H9 (cell line): Measurements from ENCODE around the gene PITPNM1. TPM values are rescaled to one million over a fixed set of nuclear protein-coding genes. Genes with fewer than 3 reads are reported as not detected.

ENCODE experiments used
- DNase-seq: peaks from one replicate; pipeline ENCODE4 v3.0.0-alpha.2; 2017
- H2AFZ ChIP-seq: one replicate; pipeline ENCODE4 v1.6.1; 2013; ENCODE audit warnings: mild to moderate bottlenecking, low read length, control low read depth, moderate library complexity
- H2AK5ac ChIP-seq: 2 replicates; pipeline ENCODE4 v1.6.1; 2013; ENCODE audit warnings: low read length, control low read depth, mixed read lengths; ENCODE audit not compliant: insufficient read length
- H2BK120ac ChIP-seq: one replicate; pipeline ENCODE4 v1.6.1; 2013; ENCODE audit warnings: low read depth, mild to moderate bottlenecking, low read length, control low read depth, inconsistent platforms; ENCODE audit not compliant: poor library complexity, severe bottlenecking
- H2BK12ac ChIP-seq: 2 replicates; pipeline ENCODE4 v1.6.1; 2013; ENCODE audit warnings: low read length, control low read depth, mixed read lengths, low read depth; ENCODE audit not compliant: insufficient read length
- H2BK15ac ChIP-seq: 2 replicates; pipeline ENCODE4 v1.6.1; 2013; ENCODE audit warnings: low read depth, low read length, control low read depth
- H2BK20ac ChIP-seq: one replicate; pipeline ENCODE4 v1.6.1; 2013; ENCODE audit warnings: low read depth, mild to moderate bottlenecking, low read length, control low read depth, inconsistent platforms; ENCODE audit not compliant: poor library complexity, severe bottlenecking
- H2BK5ac ChIP-seq: 2 replicates; pipeline ENCODE4 v1.6.1; 2013; ENCODE audit warnings: low read length, control low read depth, mixed read lengths; ENCODE audit not compliant: insufficient read length
- H3K14ac ChIP-seq: 2 replicates; pipeline ENCODE4 v1.6.1; 2013; ENCODE audit warnings: low read length, control low read depth; ENCODE audit not compliant: insufficient read depth
- H3K18ac ChIP-seq: 2 replicates; pipeline ENCODE4 v1.6.1; 2013; ENCODE audit warnings: low read depth, mild to moderate bottlenecking, mixed read lengths, low read length, control low read depth; ENCODE audit not compliant: insufficient read length
- H3K23ac ChIP-seq: 2 replicates; pipeline ENCODE4 v1.6.1; 2013; ENCODE audit warnings: low read length, control low read depth, mixed read lengths, low read depth; ENCODE audit not compliant: insufficient read length
- H3K23me2 ChIP-seq: 2 replicates; pipeline ENCODE4 v1.6.1; 2013; ENCODE audit warnings: low read depth, mild to moderate bottlenecking, mixed read lengths, low read length, control low read depth; ENCODE audit not compliant: insufficient read length, poor library complexity, severe bottlenecking
- H3K27ac ChIP-seq: 2 replicates; pipeline ENCODE4 v1.5.1; 2013; ENCODE audit warnings: low read length, control low read depth, mixed read lengths, low read depth; ENCODE audit not compliant: insufficient read length
- H3K27me3 ChIP-seq: 2 replicates; pipeline ENCODE4 v1.6.1; 2013; ENCODE audit warnings: low read length, control low read depth, inconsistent platforms; ENCODE audit not compliant: insufficient read depth
- H3K4ac ChIP-seq: 2 replicates; pipeline ENCODE4 v1.6.1; 2013; ENCODE audit warnings: low read depth, mild to moderate bottlenecking, control low read depth, inconsistent platforms, low read length, moderate library complexity
- H3K4me1 ChIP-seq: 2 replicates; pipeline ENCODE4 v1.6.1; 2013; ENCODE audit warnings: low read length, control low read depth, inconsistent platforms; ENCODE audit not compliant: insufficient read depth
- H3K4me2 ChIP-seq: 2 replicates; pipeline ENCODE4 v1.6.1; 2013; ENCODE audit warnings: low read length, control low read depth, mixed read lengths; ENCODE audit not compliant: insufficient read length, insufficient read depth
- H3K56ac ChIP-seq: 2 replicates; pipeline ENCODE4 v1.6.1; 2013; ENCODE audit warnings: low read depth, mild to moderate bottlenecking, mixed read lengths, low read length, control low read depth; ENCODE audit not compliant: insufficient read length
- H3K79me1 ChIP-seq: 2 replicates; pipeline ENCODE4 v1.6.1; 2013; ENCODE audit warnings: low read depth, mild to moderate bottlenecking, moderate library complexity, low read length, control low read depth, inconsistent platforms; ENCODE audit not compliant: insufficient read depth, poor library complexity, severe bottlenecking
- H3K79me2 ChIP-seq: 2 replicates; pipeline ENCODE4 v1.6.1; 2013; ENCODE audit warnings: low read length, control low read depth, inconsistent platforms; ENCODE audit not compliant: insufficient read depth
- H3K9ac ChIP-seq: 2 replicates; pipeline ENCODE4 v1.6.1; 2013; ENCODE audit warnings: low read length, control low read depth, mixed read lengths; ENCODE audit not compliant: insufficient read length; ENCODE audit errors: extremely low read depth
- H3K9me3 ChIP-seq: one replicate; pipeline ENCODE4 v1.6.1; 2013; ENCODE audit warnings: low read depth, low read length, inconsistent platforms; ENCODE audit not compliant: control insufficient read depth
- H3T11ph ChIP-seq: one replicate; pipeline ENCODE4 v1.6.1; 2013; ENCODE audit warnings: mild to moderate bottlenecking, low read length, control low read depth, inconsistent platforms
- H4K20me1 ChIP-seq: one replicate; pipeline ENCODE4 v1.6.1; 2013; ENCODE audit not compliant: control insufficient read depth, insufficient read length, insufficient read depth
- H4K5ac ChIP-seq: 2 replicates; pipeline ENCODE4 v1.6.1; 2013; ENCODE audit warnings: low read depth, mild to moderate bottlenecking, mixed read lengths, low read length, control low read depth; ENCODE audit not compliant: insufficient read length
- H4K8ac ChIP-seq: replicated peaks from 2 replicates; pipeline ENCODE4 v1.6.1; 2013; ENCODE audit warnings: low read length, control low read depth, mixed read lengths, low read depth; ENCODE audit not compliant: insufficient read length
- H4K91ac ChIP-seq: 2 replicates; pipeline ENCODE4 v1.6.1; 2013; ENCODE audit warnings: low read depth, mild to moderate bottlenecking, moderate library complexity, mixed read lengths, low read length, control low read depth; ENCODE audit not compliant: insufficient read length
- H3K27ac Mint-ChIP-seq, 3 experiments: 2 replicates in 2 of 3; 3 replicates in 1 of 3; pipeline ENCODE4 v1.8.0; 2020 to 2021; ENCODE audit warnings: mixed read lengths in 3 of 3, mild to moderate bottlenecking in 1 of 3, moderate library complexity in 1 of 3
- H3K27me3 Mint-ChIP-seq: 2 replicates; pipeline ENCODE4 v1.8.0; 2021; ENCODE audit warnings: low read depth, mild to moderate bottlenecking, moderate library complexity, mixed read lengths
- H3K36me3 Mint-ChIP-seq, 3 experiments: 2 replicates in 2 of 3; 3 replicates in 1 of 3; pipeline ENCODE4 v1.8.0; 2020 to 2021; ENCODE audit warnings: low read depth in 3 of 3, mixed read lengths in 3 of 3; ENCODE audit not compliant: insufficient read depth in 1 of 3
- H3K4me1 Mint-ChIP-seq, 2 experiments: 2 replicates each; pipeline ENCODE4 v1.8.0; 2020; ENCODE audit warnings: mixed read lengths in 2 of 2
- H3K4me3 Mint-ChIP-seq, 2 experiments: 2 replicates in 1 of 2; 3 replicates in 1 of 2; pipeline ENCODE4 v1.8.0; 2020 to 2021; ENCODE audit warnings: mild to moderate bottlenecking in 2 of 2, mixed read lengths in 2 of 2, moderate library complexity in 1 of 2
- H3K9me3 Mint-ChIP-seq, 2 experiments: 2 replicates in 1 of 2; 3 replicates in 1 of 2; pipeline ENCODE4 v1.8.0; 2020; ENCODE audit warnings: mild to moderate bottlenecking in 2 of 2, mixed read lengths in 2 of 2, moderate library complexity in 1 of 2
- WGBS: extraction: QIAGEN DNeasy Blood & Tissue Kit; methylation state at CpG from one replicate; pipeline ENCODE4 v1.1.7; 2013; ENCODE audit warnings: missing lambda C conversion rate, low lambda C conversion rate, mixed read lengths; ENCODE audit not compliant: insufficient read length; ENCODE audit errors: extremely low coverage; 5-methylcytosine and 5-hydroxymethylcytosine counted together
- total RNA-seq: library from RNA; stranded (reverse); gene quantifications from 2 replicates; pipeline ENCODE4 v1.2.1, GENCODE V29; 2021
- TF ChIP-seq, protein P1 (sequence below): fragments of 200-600 bp; sonication (generic); conservative IDR thresholded peaks from 3 replicates; pipeline ENCODE4 v1.8.0; 2021; ENCODE audit warnings: antibody characterized with exemption, mild to moderate bottlenecking

The PITPNM1 gene
- total RNA-seq, 1 experiment from 2014 or later, result 43.5 TPM

DNA sequence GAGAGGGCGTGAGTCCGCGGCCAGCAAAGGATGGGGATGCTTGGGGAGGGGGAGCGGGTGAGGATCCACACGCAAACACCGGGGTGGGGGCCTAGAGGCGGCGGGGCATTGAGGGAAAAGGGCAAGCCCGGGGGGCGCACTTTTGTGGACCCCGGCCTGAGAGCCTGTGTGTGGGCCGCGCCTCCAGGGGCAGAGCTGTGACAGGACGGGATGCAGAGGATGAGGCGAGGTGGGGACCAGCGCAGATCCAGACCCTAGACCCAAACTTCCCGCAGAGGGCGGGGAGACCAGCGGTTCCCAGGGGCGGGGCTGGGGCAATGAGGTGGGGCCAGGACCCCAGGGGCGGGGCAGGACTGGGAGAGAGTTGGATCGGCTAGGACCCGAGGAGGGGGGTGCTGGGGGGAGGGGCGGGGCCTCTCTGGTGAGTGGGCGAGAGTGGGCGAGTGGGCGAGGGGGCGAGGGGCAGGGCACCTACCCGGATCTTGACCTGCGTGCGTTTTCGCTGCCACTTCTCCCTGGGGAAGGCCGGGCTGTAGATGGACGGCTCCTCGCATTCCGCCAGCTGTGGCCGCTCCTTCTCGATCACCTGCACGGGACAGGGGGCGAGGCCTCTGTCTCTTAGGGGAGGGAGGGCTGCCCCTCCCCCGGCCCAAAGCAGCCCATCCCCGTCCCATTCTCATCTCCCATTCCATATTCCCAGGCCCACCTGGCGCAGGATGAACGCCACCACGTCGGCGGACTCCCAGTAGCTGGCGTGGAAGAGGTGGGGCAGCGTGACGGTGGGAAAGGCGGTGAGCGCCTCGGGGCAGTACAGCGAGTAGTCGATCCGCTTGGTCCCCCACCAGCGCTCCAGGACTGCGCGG, 10.6 kb downstream of the PITPNM1 start:
- Histone ChIP-seq H2BK12ac (no peak overlapping the region), H3K4me1 (no peaks in the 10 kb centered on the region), H2BK5ac (no peak overlapping the region), H3K56ac (no peak overlapping the region), H4K91ac (no peak overlapping the region), H3K23me2 (no peaks in the 10 kb centered on the region), H4K5ac (no peak overlapping the region), H3K4me2 (no peak overlapping the region), H3K18ac (no peak overlapping the region), H4K20me1 (no peaks in the 10 kb centered on the region), H2AFZ (no peak overlapping the region), H3K79me1 (no peaks in the 10 kb centered on the region), H3K27ac (no peak overlapping the region), H2BK120ac (no peak overlapping the region), H3K14ac (no peak overlapping the region), H2BK20ac (no peak overlapping the region), H3K23ac (no peak overlapping the region), H2BK15ac (no peak overlapping the region), H4K8ac (no peak overlapping the region), H2AK5ac (no peak overlapping the region), H3K27me3 (no peaks in the 10 kb centered on the region), H3T11ph (no peak overlapping the region), H3K9me3 (no peaks in the 10 kb centered on the region), H3K79me2 (no peaks in the 10 kb centered on the region), H3K9ac (no peak overlapping the region), H3K4ac (no peak overlapping the region)
- Mint-ChIP-seq H3K9me3 (no peaks in the 10 kb centered on the region), H3K4me3 (no peak overlapping the region), H3K27ac (no peak overlapping the region; a peak in 1 of 7 replicates), H3K36me3 (peaks cover 2 to 32% (median 10%) of the 10 kb centered on the region in 3 experiments; a peak in 6 of 7 replicates), H3K27me3 (no peaks in the 10 kb centered on the region), H3K4me1 (no peaks in the 10 kb centered on the region)
- DNase-seq, result no peak
- WGBS, result no CpG with 5 or more reads among the region's 59 CpGs
- TF ChIP-seq, protein P1, sequence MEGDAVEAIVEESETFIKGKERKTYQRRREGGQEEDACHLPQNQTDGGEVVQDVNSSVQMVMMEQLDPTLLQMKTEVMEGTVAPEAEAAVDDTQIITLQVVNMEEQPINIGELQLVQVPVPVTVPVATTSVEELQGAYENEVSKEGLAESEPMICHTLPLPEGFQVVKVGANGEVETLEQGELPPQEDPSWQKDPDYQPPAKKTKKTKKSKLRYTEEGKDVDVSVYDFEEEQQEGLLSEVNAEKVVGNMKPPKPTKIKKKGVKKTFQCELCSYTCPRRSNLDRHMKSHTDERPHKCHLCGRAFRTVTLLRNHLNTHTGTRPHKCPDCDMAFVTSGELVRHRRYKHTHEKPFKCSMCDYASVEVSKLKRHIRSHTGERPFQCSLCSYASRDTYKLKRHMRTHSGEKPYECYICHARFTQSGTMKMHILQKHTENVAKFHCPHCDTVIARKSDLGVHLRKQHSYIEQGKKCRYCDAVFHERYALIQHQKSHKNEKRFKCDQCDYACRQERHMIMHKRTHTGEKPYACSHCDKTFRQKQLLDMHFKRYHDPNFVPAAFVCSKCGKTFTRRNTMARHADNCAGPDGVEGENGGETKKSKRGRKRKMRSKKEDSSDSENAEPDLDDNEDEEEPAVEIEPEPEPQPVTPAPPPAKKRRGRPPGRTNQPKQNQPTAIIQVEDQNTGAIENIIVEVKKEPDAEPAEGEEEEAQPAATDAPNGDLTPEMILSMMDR, result no peak
